K562 (cell line): Measurements from ENCODE around the gene AP5Z1. TPM values are rescaled to one million over a fixed set of nuclear protein-coding genes. Genes with fewer than 3 reads are reported as not detected.
A peak's percentile ranks its signal among the peaks of the same experiment; 100 is the strongest.

Experiments
- ATAC-seq: fragments of 200-7000 bp; cut with Tn5 transposase; 3 replicates; pipeline ENCODE4 v1.9.1; 2020; ENCODE audit warnings: moderate library complexity
- BruUV-seq: library from RNA; stranded (reverse); fragments of 400-500 nt; replicated peaks from 2 replicates; lab custom pipeline; 2021; lab: Mats Ljungman, UMichigan
- CTCF ChIA-PET: fragments of 300-600 bp; formaldehyde crosslinking; extraction: SDS; loops from one replicate; lab custom pipeline; 2021; ENCODE audit warnings: low intra/inter-chr PET ratio; lab: Yijun Ruan, JAX
- POLR2A ChIA-PET: fragments of 300-600, 350-650 bp; sonication (Branson Sonifier 250); formaldehyde crosslinking; extraction: SDS; loops from one replicate; lab custom pipeline; 2021; ENCODE audit warnings: antibody characterized with exemption, inconsistent platforms; lab: Yijun Ruan, JAX
- DNase-seq, 4 experiments: peaks; one replicate each; pipeline versions ENCODE4 v3.0.0 to v3.0.0-alpha.2; 2011 to 2018; ENCODE audit warnings: low spot score in 3 of 4, mixed read lengths in 3 of 4; ENCODE audit errors: extremely low read depth in 1 of 4
- FAIRE-seq: peaks from 2 replicates; lab custom pipeline; 2011; peaks lifted over from hg19 to GRCh38; lab: Jason Lieb, UNC
- H2AFZ ChIP-seq: 2 replicates; pipeline ENCODE4 v1.6.0; 2011; ENCODE audit warnings: low read depth, low read length, control low read depth, inconsistent platforms
- H3K27ac ChIP-seq: fragments of 200-600 bp; 3 replicates; pipeline ENCODE4 v1.8.0; 2011; ENCODE audit warnings: low read depth, mild to moderate bottlenecking, control low read depth, inconsistent platforms, low read length, moderate library complexity, mixed read lengths; ENCODE audit errors: extremely low read depth
- H3K27me3 ChIP-seq, 2 experiments: fragments of 300-600 bp in 1 of 2; 2 replicates in 1 of 2; 3 replicates in 1 of 2; pipeline versions ENCODE4 v1.6.0 to v1.8.0; 2011; ENCODE audit warnings: inconsistent platforms in 2 of 2, low read length in 2 of 2, mild to moderate bottlenecking in 1 of 2, mixed read lengths in 1 of 2, moderate library complexity in 1 of 2; ENCODE audit not compliant: control insufficient read depth in 2 of 2, insufficient read depth in 2 of 2
- H3K36me3 ChIP-seq: fragments of 300-600 bp; 3 replicates; pipeline ENCODE4 v1.8.0; 2011; ENCODE audit warnings: mild to moderate bottlenecking, low read length, inconsistent platforms; ENCODE audit not compliant: control insufficient read depth, insufficient read depth
- H3K4me1 ChIP-seq, 2 experiments: fragments of 200-600 bp in 1 of 2; replicated peaks in 1 of 2; 2 replicates in 1 of 2; 3 replicates in 1 of 2; pipeline versions ENCODE4 v1.5.1 to v1.8.0; 2011; ENCODE audit warnings: inconsistent platforms in 2 of 2, low read length in 2 of 2, mild to moderate bottlenecking in 1 of 2, mixed read lengths in 1 of 2, moderate library complexity in 1 of 2; ENCODE audit not compliant: control insufficient read depth in 2 of 2, insufficient read depth in 2 of 2
- H3K4me2 ChIP-seq: 2 replicates; pipeline ENCODE4 v1.6.1; 2011; ENCODE audit warnings: low read length, control low read depth, inconsistent platforms, mixed read lengths; ENCODE audit not compliant: insufficient read depth
- H3K4me3 ChIP-seq: fragments of 200-600 bp; sonication (generic), shearing (Covaris generic); 2 replicates; pipeline ENCODE4 v1.5.1; 2016; ENCODE audit warnings: control low read depth, inconsistent platforms
- H3K79me2 ChIP-seq: fragments of 200-600 bp; 3 replicates; pipeline ENCODE4 v1.8.0; 2011; ENCODE audit warnings: low read length, inconsistent platforms; ENCODE audit not compliant: control insufficient read depth, insufficient read depth
- H3K9ac ChIP-seq, 2 experiments: 2 replicates each; pipeline versions ENCODE4 v1.6.0 to v1.6.1; 2011; ENCODE audit warnings: low read depth in 2 of 2, low read length in 2 of 2, control low read depth in 1 of 2, inconsistent platforms in 1 of 2, mild to moderate bottlenecking in 1 of 2, mixed read lengths in 1 of 2; ENCODE audit not compliant: insufficient read depth in 1 of 2
- H3K9me1 ChIP-seq: one replicate; pipeline ENCODE4 v1.6.0; 2011; ENCODE audit warnings: inconsistent platforms, mild to moderate bottlenecking, low read length, moderate library complexity; ENCODE audit not compliant: control insufficient read depth, insufficient read depth
- H3K9me3 ChIP-seq: replicated peaks from 2 replicates; pipeline ENCODE4 v1.5.1; 2011; ENCODE audit warnings: low read depth, low read length, inconsistent platforms; ENCODE audit not compliant: control insufficient read depth, insufficient read depth
- H4K20me1 ChIP-seq: replicated peaks from 2 replicates; pipeline ENCODE4 v1.6.1; 2011; ENCODE audit warnings: low read length, inconsistent platforms, mixed read lengths; ENCODE audit not compliant: control insufficient read depth, insufficient read depth
- AFF1 ChIP-seq, 2 experiments: fragments of 450-650 bp; IDR thresholded peaks; 2 replicates each; pipeline ENCODE4 v1.6.1; 2018; ENCODE audit warnings: mild to moderate bottlenecking in 2 of 2, low read depth in 1 of 2; ENCODE audit not compliant: partially characterized antibody in 2 of 2
- E2F8 ChIP-seq: fragments of 450-650 bp; IDR thresholded peaks from 2 replicates; pipeline ENCODE4 v1.7.1; 2018; ENCODE audit warnings: mild to moderate bottlenecking, low read depth; ENCODE audit not compliant: partially characterized antibody
- HDAC2 ChIP-seq: fragments of 450-650 bp; IDR thresholded peaks from 2 replicates; pipeline ENCODE4 v1.6.1; 2016; ENCODE audit warnings: mild to moderate bottlenecking
- HIVEP1 ChIP-seq: fragments of 250-450 bp; sonication (Bioruptor Pico); IDR thresholded peaks from 2 replicates; pipeline ENCODE4 v1.4.0; 2020; ENCODE audit warnings: mild to moderate bottlenecking
- NBN ChIP-seq: fragments of 450-650 bp; IDR thresholded peaks from 2 replicates; pipeline ENCODE4 v1.6.1; 2016; ENCODE audit warnings: low read depth, mild to moderate bottlenecking
- NFE2L1 ChIP-seq: fragments of 450-650 bp; IDR thresholded peaks from 2 replicates; pipeline ENCODE4 v1.6.1; 2016; ENCODE audit warnings: missing genetic modification characterization, low read depth, mild to moderate bottlenecking, missing compliant biosample characterization, moderate library complexity, borderline replicate concordance
- RBM39 ChIP-seq: fragments of 200-400 bp; formaldehyde crosslinking; optimal IDR thresholded peaks from 2 replicates; pipeline ENCODE3; 2018; ENCODE audit warnings: low read depth, low read length
- TCF7L2 ChIP-seq: fragments of 150-350 bp; IDR thresholded peaks from 2 replicates; pipeline ENCODE4 v1.6.1; 2016; ENCODE audit warnings: low read depth, mild to moderate bottlenecking, low read length, moderate library complexity
- TRIM24 ChIP-seq, 2 experiments: fragments of 450-650 bp; IDR thresholded peaks; 2 replicates each; pipeline ENCODE4 v1.6.1; 2016
- ZFP91 ChIP-seq: sonication (generic); formaldehyde crosslinking; IDR thresholded peaks from 2 replicates; pipeline ENCODE4 v1.8.0; 2022; ENCODE audit warnings: mild to moderate bottlenecking, missing genetic modification reagents
- ZFX ChIP-seq: sonication (generic); formaldehyde crosslinking; IDR thresholded peaks from 2 replicates; pipeline ENCODE4 v1.8.0; 2022; ENCODE audit warnings: mild to moderate bottlenecking, missing genetic modification reagents, moderate library complexity
- ZKSCAN1 ChIP-seq: fragments of 150-350 bp; IDR thresholded peaks from 2 replicates; pipeline ENCODE4 v1.6.1; 2016; ENCODE audit warnings: low read depth, low read length
- WGBS: fragments of 100-300 bp; shearing (Covaris generic); methylation state at CpG from one replicate; pipeline ENCODE4 v1.1.6; 2016; ENCODE audit warnings: low coverage, mixed read lengths; ENCODE audit not compliant: insufficient coverage; ENCODE audit errors: missing lambda C conversion rate; 5-methylcytosine and 5-hydroxymethylcytosine counted together
- in situ Hi-C: fragments of 300-500 bp; cut with MboI; formaldehyde crosslinking; loops from 4 replicates; pipeline ENCODE4 v1.15.0; 2018; ENCODE audit warnings: inconsistent platforms, mixed read lengths
- intact Hi-C: fragments of 100-400 bp; cut with micrococcal nuclease; formaldehyde crosslinking; loops from 2 replicates; pipeline ENCODE4 v1.14.2; 2022
- polyA plus RNA-seq, 8 experiments: library from polyadenylated mRNA; depleted of rRNA in 4 of 8; stranded (reverse) in 5 of 8; unstranded in 3 of 8; fragments of >200 nt; fragmentation: Nextera tagmentation in 2 of 8; fragmentation: Illumina TruSeq in 1 of 8; extraction: Ambion mirVana in 2 of 8; extraction: Trizol in 1 of 8; gene quantifications; 2 replicates each; pipeline versions ENCODE4 v1.2.1 to v1.2.3, GENCODE V29; 2011 to 2014; ENCODE audit warnings: inconsistent platforms in 1 of 8, missing spikeins in 1 of 8
- total RNA-seq, 7 experiments: library from RNA; depleted of rRNA in 6 of 7; stranded (reverse); fragments of >200 nt in 6 of 7; fragmentation: Illumina TruSeq in 2 of 7; extraction: Trizol in 2 of 7; gene quantifications; 2 replicates each; pipeline versions ENCODE4 v1.2.1 to v1.2.3, GENCODE V29; 2011 to 2021; ENCODE audit warnings: low replicate concordance in 1 of 7

AP5Z1 gene
- total and polyA plus RNA-seq, 9 of the 15 experiments (the other 6 are each of a cell fraction or from before 2014, with no cell fraction given), result 0.06 to 31.1 (median 6.4) TPM

- intact Hi-C loops, result no loop called here
- POLR2A ChIA-PET, result interaction anchor here (1.3 to 1.9 kb wide), 2 partner anchors 12 to 13 kb away, joined by 3 to 8 read pairs; no protein-coding TSS in a partner anchor
- CTCF ChIA-PET, result no interaction called here
These were observed 49.5 kb upstream of the AP5Z1 start for GRCh38 chr7:4725850-4726450.

More at GRCh38 chr7:4725850-4726450, 49.5 kb upstream of the AP5Z1 start:
- H3K9me3 ChIP-seq, result no peaks in the 10 kb centered on the region
- ATAC-seq (no peak), FAIRE-seq (no peak), DNase-seq (no peak)
- WGBS, result 83% methylated on average over 14 of the region's 15 CpGs
- no TSS peak for BruUV-seq
- no peak overlapping the region for H3K4me2 ChIP-seq
- in situ Hi-C loops, result no loop called here
- peaks cover 21% of the 10 kb centered on the region; the same call in 2 of the 3 replicates for H3K36me3 ChIP-seq
- no peaks in the 10 kb centered on the region for H3K9me1 ChIP-seq
- TF ChIP-seq RBM39, result no peak
- TF ChIP-seq HDAC2, result no peak
- no peak for TF ChIP-seq NBN
- TF ChIP-seq ZFP91 (CRISPR knock-in tag), result no peak
- TF ChIP-seq NFE2L1 (tag), result no peak
- TF ChIP-seq ZKSCAN1, result no peak
- no peak for TF ChIP-seq TRIM24 (IDR thresholded peaks at IDR 0.05)
- TF ChIP-seq E2F8, result no peak
- TF ChIP-seq HIVEP1, result no peak
- no peak for TF ChIP-seq TCF7L2
- no peak for TF ChIP-seq AFF1 (IDR thresholded peaks at IDR 0.05; ENCODE audit: low read depth in 1 of 2, partially characterized antibody in 2 of 2)
- no peak for TF ChIP-seq ZFX (CRISPR knock-in tag)
- peaks cover 73% of the 10 kb centered on the region for H3K79me2 ChIP-seq
- H3K4me3 ChIP-seq, result no peak overlapping the region
- no peaks in the 10 kb centered on the region for H3K27me3 ChIP-seq
- H4K20me1 ChIP-seq, result peaks cover 24% of the 10 kb centered on the region; the same call in 1 of the 2 replicates
- peak overlapping the region in 1 of 2 experiments; percentile 73; a peak in 1 of 4 replicates for H3K9ac ChIP-seq
- H3K4me1 ChIP-seq, result peaks cover 0 to 43% of the 10 kb centered on the region in 2 experiments; a peak in 3 of 5 replicates
- H3K27ac ChIP-seq, result no peak overlapping the region
- no peak overlapping the region for H2AFZ ChIP-seq
